Vagina (tissue), 2 donors: ENCODE measurements around the gene TMC1. TPM values are rescaled to one million over a fixed set of nuclear protein-coding genes. Genes with fewer than 3 reads are reported as not detected.
"Not testable (repeated sequence)": the region's sequence is repeated elsewhere in the genome, so short reads cannot be mapped to it uniquely, and the experiment has no call there.

Experiments
- DNase-seq, 2 donors: peaks; one replicate each; pipeline ENCODE4 v3.0.0-alpha.2; 2017; ENCODE audit errors: extremely low spot score in 2 of 2
- H3K27ac ChIP-seq: fragments of 200-600 bp; sonication (generic); one replicate; pipeline ENCODE4 v1.5.1; 2019
- H3K27me3 ChIP-seq: fragments of 200-600 bp; sonication (generic); one replicate; pipeline ENCODE4 v1.5.1; 2019
- H3K36me3 ChIP-seq, 2 donors: fragments of 200-600 bp; sonication (generic); one replicate each; pipeline ENCODE4 v1.5.1; 2017 to 2019
- H3K4me1 ChIP-seq: fragments of 200-600 bp; sonication (generic); one replicate; pipeline ENCODE4 v1.5.1; 2019
- H3K4me3 ChIP-seq, 2 donors: fragments of 200-600 bp; sonication (generic); 1 replicate in 1 of 2; 2 replicates in 1 of 2; pipeline ENCODE4 v1.5.1; 2016 to 2019
- H3K9me3 ChIP-seq: fragments of 200-600 bp; sonication (generic); one replicate; pipeline ENCODE4 v1.5.1; 2019
- CTCF ChIP-seq, 3 experiments: fragments of 450-650 bp in 2 of 3; fragments of 200-600 bp in 1 of 3; sonication (generic) in 1 of 3; IDR thresholded peaks; one replicate each; pipeline ENCODE4 v1.5.1; 2017 to 2019; ENCODE audit warnings: antibody characterized with exemption in 3 of 3, mild to moderate bottlenecking in 2 of 3, moderate library complexity in 2 of 3
- POLR2A ChIP-seq, 2 donors: fragments of 450-650 bp; IDR thresholded peaks; one replicate each; pipeline ENCODE4 v1.6.1; 2017; ENCODE audit warnings: antibody characterized with exemption in 2 of 2, mild to moderate bottlenecking in 2 of 2, moderate library complexity in 2 of 2
- POLR2AphosphoS5 ChIP-seq, 2 donors: sonication (generic); formaldehyde crosslinking; IDR thresholded peaks; one replicate each; pipeline ENCODE4 v1.9.0; 2017; ENCODE audit warnings: antibody characterized with exemption in 2 of 2, mild to moderate bottlenecking in 2 of 2, low read depth in 1 of 2; ENCODE audit not compliant: insufficient read depth in 1 of 2
- intact Hi-C: fragments of 100-400 bp; cut with DNase I; formaldehyde crosslinking; loops from one replicate; pipeline ENCODE4 v1.15.1; 2023
- total RNA-seq: library from RNA; depleted of rRNA; stranded (reverse); fragments of >200 nt; gene quantifications from one replicate; pipeline ENCODE4 v1.2.3, GENCODE V29; 2016

TMC1 gene
- total RNA-seq, 1 donor from 2014 or later: not detected

GRCh38 chr9:72794946-72795345 is 273.5 kb downstream of the TMC1 start:
- no peaks in the 10 kb centered on the region for H3K27me3 ChIP-seq
- H3K9me3 ChIP-seq: no peaks in the 10 kb centered on the region
- H3K36me3 ChIP-seq: no peaks in the 10 kb centered on the region
- no peak overlapping the region for H3K4me3 ChIP-seq
- intact Hi-C loops: no loop called here
- H3K4me1 ChIP-seq: no peaks in the 10 kb centered on the region
- TF ChIP-seq CTCF (IDR thresholded peaks at IDR 0.05) (no peak), POLR2AphosphoS5 (IDR thresholded peaks at IDR 0.05; ENCODE audit: insufficient read depth in 1 of 2, low read depth in 1 of 2) (no peak), POLR2A (IDR thresholded peaks at IDR 0.05) (no peak)
- H3K27ac ChIP-seq: no peak overlapping the region
- no peak for DNase-seq

- H3K4me1 ChIP-seq: no peaks in the 10 kb centered on the region
- no peaks in the 10 kb centered on the region for H3K36me3 ChIP-seq
- no peak overlapping the region for H3K4me3 ChIP-seq
- intact Hi-C loops: no loop called here
- H3K27me3 ChIP-seq: no peaks in the 10 kb centered on the region
- TF ChIP-seq CTCF (IDR thresholded peaks at IDR 0.05): no peak
- H3K9me3 ChIP-seq: no peaks in the 10 kb centered on the region
- no peak for DNase-seq
- H3K27ac ChIP-seq: no peak overlapping the region
Measured at GRCh38 chr9:72800328-72800994, 279.1 kb downstream of the TMC1 start.

GRCh38 chr9:72805238-72805637 is 283.8 kb downstream of the TMC1 start:
- H3K27ac ChIP-seq: no peak overlapping the region
- no peak for DNase-seq
- no peaks in the 10 kb centered on the region for H3K4me1 ChIP-seq
- no peak overlapping the region for H3K4me3 ChIP-seq
- intact Hi-C loops: no loop called here
- no peaks in the 10 kb centered on the region for H3K27me3 ChIP-seq
- TF ChIP-seq POLR2AphosphoS5 (IDR thresholded peaks at IDR 0.05; ENCODE audit: insufficient read depth in 1 of 2, low read depth in 1 of 2) (no peak), POLR2A (IDR thresholded peaks at IDR 0.05) (no peak), CTCF (IDR thresholded peaks at IDR 0.05) (no peak)
- H3K36me3 ChIP-seq: no peaks in the 10 kb centered on the region
- H3K9me3 ChIP-seq: no peaks in the 10 kb centered on the region

GRCh38 chr9:72806313-72806809 is 285.0 kb downstream of the TMC1 start:
- not testable (repeated sequence) for H3K27me3 ChIP-seq, H3K36me3 ChIP-seq

GRCh38 chr9:72807765-72808445 is 286.5 kb downstream of the TMC1 start:
- H3K36me3 ChIP-seq: no peaks in the 10 kb centered on the region
- H3K4me1 ChIP-seq: no peaks in the 10 kb centered on the region
- H3K27ac ChIP-seq: no peak overlapping the region
- H3K9me3 ChIP-seq: no peaks in the 10 kb centered on the region
- H3K4me3 ChIP-seq: no peak overlapping the region
- H3K27me3 ChIP-seq: no peaks in the 10 kb centered on the region
- TF ChIP-seq CTCF (IDR thresholded peaks at IDR 0.05) (no peak), POLR2AphosphoS5 (IDR thresholded peaks at IDR 0.05; ENCODE audit: insufficient read depth in 1 of 2, low read depth in 1 of 2) (no peak), POLR2A (IDR thresholded peaks at IDR 0.05) (no peak)
- intact Hi-C loops: no loop called here
- no peak for DNase-seq

More at GRCh38 chr9:72806313-72806809, 285.0 kb downstream of the TMC1 start:
- H3K4me3 ChIP-seq, intact Hi-C loops, H3K27ac ChIP-seq, H3K9me3 ChIP-seq, H3K4me1 ChIP-seq, DNase-seq: not testable (repeated sequence)
